HG03060 (cell line): ENCODE measurements around the gene CDIP1.

ENCODE experiments used
- ATAC-seq: cut with Tn5 transposase; IDR thresholded peaks from one replicate; pipeline ENCODE4 v1.9.1; 2021; ENCODE audit warnings: low read depth, moderate number of reproducible peaks; ENCODE audit not compliant: unreplicated experiment

CDIP1 gene

GRCh38 chr16:4544473-4544872, 5.9 kb upstream of the CDIP1 start:
- no peak for ATAC-seq

- no peak for ATAC-seq
These were observed 1.2 kb upstream of the CDIP1 start for GRCh38 chr16:4539716-4540284.

GRCh38 chr16:4537376-4538343, 913 bp downstream of the CDIP1 start:
- no peak for ATAC-seq

DNA sequence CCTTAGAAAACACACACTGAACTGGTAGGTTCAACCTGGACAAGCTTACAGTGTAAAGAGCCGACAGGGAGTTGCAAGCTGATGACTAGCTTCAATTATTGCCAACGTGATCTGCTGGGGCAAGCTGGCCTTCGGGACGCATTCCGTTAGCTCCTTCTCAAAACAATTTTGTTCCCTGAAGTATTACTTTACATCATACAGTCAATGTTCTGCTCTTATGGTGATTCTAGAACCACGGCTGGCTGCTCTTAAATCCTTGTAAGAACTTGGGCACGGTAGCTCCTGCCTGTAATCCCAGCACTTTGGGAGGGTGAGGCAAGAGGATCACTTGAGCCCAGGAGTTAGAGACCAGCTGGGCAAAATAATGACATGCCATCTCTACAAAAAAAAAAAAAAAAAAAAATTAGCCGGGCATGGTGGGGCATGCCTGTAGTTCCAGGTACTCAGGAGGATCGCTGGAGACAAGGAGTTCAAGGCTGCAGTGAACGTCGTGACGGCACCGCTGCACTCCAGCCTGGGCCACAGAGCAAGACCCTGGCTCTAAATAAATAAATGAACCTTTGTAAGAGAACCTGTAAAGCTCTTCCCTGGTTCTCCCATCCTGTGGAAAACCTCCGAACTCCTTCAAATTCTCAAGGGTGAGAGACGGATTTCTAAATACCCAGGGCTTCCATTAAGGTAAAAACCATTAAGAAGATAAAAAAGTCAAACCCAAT, 2.0 kb downstream of the CDIP1 start:
- no peak for ATAC-seq

DNA sequence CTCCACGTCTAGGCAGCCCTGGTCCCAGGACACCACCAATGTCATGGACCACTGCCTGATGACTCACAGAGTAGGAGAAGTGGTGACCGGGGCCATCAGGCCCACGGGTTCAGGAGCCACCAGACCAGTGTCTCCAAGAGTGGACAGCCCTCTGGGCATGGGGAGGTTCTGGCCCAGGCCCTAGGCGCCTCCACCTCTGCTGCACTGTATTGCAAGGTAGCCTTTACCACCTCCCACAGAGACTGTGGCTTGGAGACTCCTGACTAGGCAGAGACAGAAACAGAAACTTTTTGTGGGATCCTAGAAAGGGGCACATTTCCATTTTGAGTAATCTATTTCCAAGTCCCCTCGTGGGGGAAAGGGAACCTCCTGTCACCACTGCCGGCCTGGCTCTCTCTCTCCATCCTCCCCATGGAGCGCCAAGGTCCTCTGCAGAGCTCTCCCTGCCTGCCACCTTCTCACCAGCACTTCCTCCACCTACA, 2.9 kb downstream of the CDIP1 start:
- no peak for ATAC-seq

DNA sequence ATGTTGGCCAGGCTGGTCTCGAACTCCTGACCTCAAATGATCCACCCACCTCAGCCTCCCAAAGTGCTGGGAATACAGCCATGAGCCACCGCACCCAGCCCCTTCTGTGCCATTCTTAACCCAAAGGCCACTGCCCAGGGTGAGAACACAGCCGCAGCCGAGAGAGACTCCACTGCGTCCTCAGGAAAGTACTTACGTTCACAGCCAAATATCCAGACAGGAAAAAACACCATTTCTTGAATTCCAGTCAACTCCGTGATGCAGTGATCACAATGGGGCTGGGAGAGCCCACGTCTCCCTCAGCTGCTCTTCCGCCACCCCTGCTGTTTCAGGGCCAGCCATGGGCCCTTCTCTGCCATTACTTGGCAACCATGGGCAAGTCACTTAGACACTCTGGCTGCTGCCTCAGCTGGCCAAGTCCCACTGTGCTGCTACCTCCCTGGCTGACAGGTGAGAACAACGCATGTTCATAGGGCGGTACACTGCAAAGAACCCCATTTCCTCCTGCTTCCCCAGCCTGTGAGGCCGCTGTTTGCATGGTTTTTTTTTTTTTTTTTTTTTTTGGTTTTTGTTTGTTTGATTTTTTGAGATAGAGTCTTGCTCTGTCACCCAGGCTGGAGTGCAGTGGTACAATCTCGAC, 4.3 kb downstream of the CDIP1 start:
- ATAC-seq, result no peak

GRCh38 chr16:4533490-4533889, 5.1 kb downstream of the CDIP1 start:
- no peak for ATAC-seq

DNA sequence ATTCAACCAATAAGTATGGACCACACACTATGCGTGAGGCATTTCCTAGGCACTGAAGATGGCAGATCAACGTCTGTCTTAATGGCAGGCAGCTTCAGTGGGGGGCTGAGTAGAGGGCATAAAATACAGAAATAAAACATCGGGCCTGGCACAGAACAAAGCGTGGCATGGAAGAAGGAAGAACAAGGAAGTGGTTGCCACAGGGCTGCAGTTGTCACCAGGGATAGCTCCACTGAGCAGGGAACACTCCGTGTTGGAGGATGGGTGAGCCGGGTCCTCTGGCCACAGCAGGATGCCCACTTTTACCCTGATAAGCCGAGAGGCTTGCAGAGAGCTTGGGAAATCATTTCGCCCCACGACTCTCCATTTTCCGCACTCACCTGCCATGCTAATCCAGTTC, 6.3 kb downstream of the CDIP1 start:
- ATAC-seq, result no peak

- no peak for ATAC-seq
These were observed 6.8 kb downstream of the CDIP1 start for GRCh38 chr16:4531811-4532210.

- ATAC-seq, result no peak
These were observed 9.2 kb downstream of the CDIP1 start for GRCh38 chr16:4529085-4530060.

DNA sequence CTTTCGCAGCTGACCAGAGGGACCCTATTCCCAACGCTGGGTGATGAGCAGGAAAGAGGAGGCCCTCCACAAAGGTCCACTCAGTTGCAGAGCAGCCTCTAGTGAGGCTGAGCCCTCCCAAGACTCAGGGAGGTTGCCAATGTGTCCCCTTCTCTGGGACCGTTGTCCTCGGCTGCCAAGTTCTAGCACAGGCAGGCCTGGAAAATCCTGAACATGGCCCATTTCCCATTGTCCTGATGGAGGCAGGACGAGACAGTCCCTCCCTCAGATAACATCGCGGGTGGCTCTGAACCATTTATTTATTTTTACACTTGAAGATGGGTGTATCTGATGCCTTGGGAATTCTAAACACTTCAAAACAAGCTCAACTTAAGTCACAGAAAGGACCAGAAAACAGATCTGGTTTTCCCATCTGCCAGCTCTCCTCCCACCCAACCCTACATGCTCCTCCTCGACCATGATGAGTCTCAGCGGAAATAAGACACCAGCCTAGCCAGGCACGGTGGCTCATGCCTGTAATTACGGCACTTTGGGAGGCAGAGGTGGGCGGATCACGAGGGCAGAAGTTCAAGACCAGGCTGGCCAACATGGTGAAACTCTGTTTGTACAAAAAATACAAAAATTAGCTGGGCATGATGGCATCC, 12.8 kb downstream of the CDIP1 start:
- ATAC-seq, result no peak

- ATAC-seq, result no peak
These were observed 13.5 kb downstream of the CDIP1 start for GRCh38 chr16:4525069-4525468.

DNA sequence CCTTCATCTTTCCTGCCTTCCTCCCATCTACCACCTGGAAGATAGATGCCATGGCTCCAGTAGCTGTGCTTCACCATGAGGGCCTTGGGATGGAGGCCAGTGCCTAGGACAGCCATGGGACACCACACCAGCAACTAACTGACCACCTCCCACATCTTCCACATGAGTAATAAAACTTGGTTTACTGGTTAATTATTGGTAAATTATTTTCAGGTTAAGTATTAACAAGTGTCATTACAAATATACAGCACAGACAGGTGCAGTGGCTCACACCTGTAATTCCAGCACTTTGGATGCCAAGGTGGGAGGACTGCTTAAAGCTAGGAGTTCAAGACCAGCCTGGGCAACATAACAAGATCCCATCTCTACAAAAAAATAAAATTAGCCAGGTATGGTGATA, 14.0 kb downstream of the CDIP1 start:
- ATAC-seq, result no peak

DNA sequence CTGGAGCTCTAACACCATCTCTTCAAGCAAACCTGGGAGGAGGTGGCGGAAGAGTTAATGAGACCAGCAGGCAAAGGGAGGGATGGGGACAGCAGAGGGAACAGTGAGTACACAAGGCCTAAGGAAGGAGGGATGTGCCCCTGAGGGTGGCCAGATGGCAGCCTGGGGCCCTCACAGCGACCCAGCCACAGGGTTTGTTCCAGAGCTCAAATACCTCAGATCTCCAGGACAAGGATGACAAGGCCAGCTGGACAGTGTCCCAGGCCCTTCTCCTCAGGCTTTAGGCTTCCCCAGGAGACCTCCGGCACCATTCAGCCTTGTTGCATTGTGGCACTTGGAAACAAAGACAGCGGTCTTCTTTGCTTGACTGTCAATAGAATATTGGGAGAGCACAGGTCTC, 14.9 kb downstream of the CDIP1 start:
- no peak for ATAC-seq

DNA sequence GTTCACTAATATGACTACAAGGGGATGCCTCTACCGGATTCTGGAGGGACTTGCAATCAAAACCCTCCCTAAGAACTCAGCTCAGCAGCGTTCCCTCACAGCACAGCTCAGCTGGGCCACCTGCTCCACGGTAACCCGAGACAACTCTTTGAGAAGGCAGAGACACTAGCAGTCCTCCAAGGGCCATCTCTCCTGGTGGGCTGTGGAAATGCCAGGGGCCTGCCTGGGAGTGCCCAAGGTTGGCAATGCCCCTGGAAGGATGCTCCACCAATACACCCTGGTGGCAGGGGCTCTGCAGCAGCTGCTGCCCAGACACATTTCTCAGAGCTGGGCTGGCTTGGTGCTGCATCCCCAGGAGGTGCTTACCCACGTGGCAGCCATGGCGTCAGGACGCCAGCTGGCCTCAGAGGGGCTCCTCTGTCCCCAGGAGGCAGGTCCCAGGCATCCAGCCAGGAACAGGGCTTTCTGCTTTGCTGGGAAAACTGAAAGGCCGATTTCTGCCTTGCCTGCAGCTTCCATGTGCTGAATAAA, 16.5 kb downstream of the CDIP1 start:
- no peak for ATAC-seq

DNA sequence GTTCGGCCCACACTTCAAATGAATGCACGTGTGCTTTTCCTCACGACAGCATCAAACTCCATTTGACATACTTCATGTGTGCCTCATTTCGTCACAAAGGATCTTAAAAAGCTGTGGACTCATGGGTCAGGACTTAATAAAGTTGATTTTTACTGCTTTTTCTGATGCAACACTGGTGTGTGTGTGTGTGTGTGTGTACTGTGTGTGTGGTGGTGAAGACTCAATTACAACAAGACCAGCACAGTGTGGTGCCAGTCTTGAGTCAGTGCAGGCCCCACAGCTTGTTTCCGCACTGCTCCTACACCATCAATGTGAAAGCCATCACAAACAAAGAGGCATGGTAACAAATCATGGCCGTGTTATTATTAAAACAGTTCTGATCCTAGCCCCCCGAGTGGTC, 17.7 kb downstream of the CDIP1 start:
- no peak for ATAC-seq

- no peak for ATAC-seq
These were observed 19.1 kb downstream of the CDIP1 start for GRCh38 chr16:4519274-4520058.
